GM12892 (cell line): ENCODE data around the gene MYO1E.

Source experiments
- POLR2A ChIP-seq: IDR thresholded peaks from 2 replicates; pipeline ENCODE4 v1.6.1; 2011; ENCODE audit warnings: low read depth, low read length, control low read depth
- POLR2AphosphoS5 ChIP-seq: IDR thresholded peaks from 2 replicates; pipeline ENCODE4 v1.6.1; 2011; ENCODE audit warnings: low read depth, low read length, control low read depth

DNA sequence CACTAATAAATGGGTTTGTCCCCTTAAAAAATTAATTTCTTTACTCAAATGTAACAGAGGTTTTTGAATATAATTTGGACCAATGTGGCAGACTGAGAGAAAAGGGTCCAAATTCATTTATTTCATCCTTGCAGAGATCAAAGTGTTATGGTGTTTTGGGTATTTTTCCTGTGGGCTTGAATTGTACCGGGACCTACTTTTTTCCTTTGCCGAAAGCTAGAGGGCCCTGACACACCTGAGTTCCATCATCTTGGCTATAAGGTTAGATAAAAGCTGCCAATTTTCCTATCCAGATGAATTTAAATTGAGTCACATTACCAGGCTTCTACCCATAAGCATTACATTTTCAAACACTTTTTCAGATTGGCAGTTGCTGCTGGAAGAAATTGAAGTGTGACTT is 266.8 kb downstream of the MYO1E start:
- TF ChIP-seq POLR2AphosphoS5, result no peak
- no peak for TF ChIP-seq POLR2A
